GM12865 (cell line): ENCODE data around the gene BACE2.

Experiments
- DNase-seq: peaks from one replicate; pipeline ENCODE4 v3.0.0; 2010; ENCODE audit warnings: low read depth
- H3K4me3 ChIP-seq: 2 replicates; pipeline ENCODE4 v1.5.1; 2011; ENCODE audit warnings: mild to moderate bottlenecking, low read depth, low read length, control low read depth
- TF ChIP-seq, protein P1 (sequence below): IDR thresholded peaks from 2 replicates; pipeline ENCODE4 v1.5.1; 2011; ENCODE audit warnings: low read length, control low read depth, low read depth, inconsistent platforms; ENCODE audit not compliant: insufficient read depth; ENCODE audit errors: missing control alignments

Gene BACE2

DNA sequence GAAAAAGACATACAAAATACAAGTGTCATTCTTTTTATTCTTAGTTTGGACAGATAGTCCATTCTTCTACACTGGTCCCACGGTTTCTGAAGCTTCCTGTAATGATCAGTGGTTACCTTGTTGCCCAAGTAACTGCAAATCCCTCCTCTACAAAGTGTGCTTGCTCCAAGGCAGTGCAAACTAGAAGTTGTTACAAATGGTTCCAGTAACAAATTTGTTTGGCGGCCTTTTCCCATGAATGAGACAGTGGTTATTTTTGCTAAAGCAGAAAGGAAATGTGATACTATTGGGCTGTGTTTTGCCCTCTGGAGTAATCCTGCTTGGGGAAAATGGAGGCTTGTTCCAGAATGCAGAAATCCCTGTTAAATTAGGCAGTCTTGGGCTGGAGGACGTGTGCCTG lies 8.9 kb downstream of the BACE2 start:
- H3K4me3 ChIP-seq: no peak overlapping the region
- no peak for DNase-seq
- TF ChIP-seq, protein P1, sequence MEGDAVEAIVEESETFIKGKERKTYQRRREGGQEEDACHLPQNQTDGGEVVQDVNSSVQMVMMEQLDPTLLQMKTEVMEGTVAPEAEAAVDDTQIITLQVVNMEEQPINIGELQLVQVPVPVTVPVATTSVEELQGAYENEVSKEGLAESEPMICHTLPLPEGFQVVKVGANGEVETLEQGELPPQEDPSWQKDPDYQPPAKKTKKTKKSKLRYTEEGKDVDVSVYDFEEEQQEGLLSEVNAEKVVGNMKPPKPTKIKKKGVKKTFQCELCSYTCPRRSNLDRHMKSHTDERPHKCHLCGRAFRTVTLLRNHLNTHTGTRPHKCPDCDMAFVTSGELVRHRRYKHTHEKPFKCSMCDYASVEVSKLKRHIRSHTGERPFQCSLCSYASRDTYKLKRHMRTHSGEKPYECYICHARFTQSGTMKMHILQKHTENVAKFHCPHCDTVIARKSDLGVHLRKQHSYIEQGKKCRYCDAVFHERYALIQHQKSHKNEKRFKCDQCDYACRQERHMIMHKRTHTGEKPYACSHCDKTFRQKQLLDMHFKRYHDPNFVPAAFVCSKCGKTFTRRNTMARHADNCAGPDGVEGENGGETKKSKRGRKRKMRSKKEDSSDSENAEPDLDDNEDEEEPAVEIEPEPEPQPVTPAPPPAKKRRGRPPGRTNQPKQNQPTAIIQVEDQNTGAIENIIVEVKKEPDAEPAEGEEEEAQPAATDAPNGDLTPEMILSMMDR: no peak

DNA sequence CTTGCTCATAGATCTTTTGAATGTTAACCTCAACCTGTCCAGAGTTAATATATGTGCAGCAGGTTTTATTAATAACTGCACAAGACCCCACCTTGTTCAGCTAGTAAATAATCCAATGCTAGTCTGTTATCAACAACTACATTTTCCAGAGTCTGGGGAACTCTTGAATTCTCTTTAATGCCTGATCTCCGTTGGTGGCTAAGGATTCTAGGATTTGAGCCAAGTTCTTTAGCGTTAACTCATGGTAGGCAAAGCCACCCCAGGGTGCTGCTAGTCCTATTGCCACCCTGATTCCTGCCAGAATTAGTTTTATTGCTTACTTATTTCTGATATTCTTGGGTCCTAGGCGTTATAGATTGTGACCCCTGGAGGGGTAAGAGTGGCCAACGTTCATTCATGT lies 12.8 kb downstream of the BACE2 start:
- H3K4me3 ChIP-seq: no peak overlapping the region
- TF ChIP-seq, protein P1: no peak
- no peak for DNase-seq

DNA sequence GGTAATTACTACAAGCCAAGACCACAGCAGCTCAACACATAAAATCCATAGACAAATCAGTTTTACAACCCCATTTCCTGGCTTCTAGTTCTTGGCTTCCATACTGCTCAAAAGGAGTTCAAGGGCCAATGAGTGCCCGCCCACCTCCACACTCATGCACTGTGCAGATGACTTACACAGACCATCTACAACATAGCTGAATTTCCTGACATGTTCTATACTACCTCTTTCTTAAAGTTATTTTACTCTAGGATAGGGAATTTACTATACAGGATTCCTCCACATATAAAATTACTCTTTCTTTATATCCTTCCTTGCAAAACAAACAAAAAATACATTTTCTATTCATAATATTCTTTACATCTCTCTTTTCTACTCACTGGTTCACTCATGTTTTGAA lies 14.6 kb downstream of the BACE2 start:
- TF ChIP-seq, protein P1: no peak
- H3K4me3 ChIP-seq: no peak overlapping the region
- DNase-seq: no peak

DNA sequence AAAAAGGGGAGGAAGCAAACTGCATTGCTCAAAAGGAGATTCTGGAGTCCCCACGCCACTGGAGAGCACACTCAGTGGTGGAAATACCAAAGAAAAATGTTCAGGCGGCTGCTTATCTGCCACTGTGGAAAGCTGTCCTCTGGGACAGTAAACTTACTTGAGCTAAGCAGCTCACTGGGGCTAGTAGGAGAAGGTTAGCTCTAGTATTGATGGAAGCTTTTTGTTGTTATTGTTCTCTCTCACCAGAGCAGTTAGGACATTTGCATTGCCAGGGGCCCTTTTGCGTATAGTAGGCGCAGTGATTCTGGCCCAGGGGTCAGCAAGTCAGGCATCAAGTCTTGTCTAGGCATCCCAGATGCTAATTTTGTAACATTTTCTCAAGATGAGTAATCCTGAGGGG lies 15.6 kb downstream of the BACE2 start:
- TF ChIP-seq, protein P1: no peak
- no peak overlapping the region for H3K4me3 ChIP-seq
- DNase-seq: no peak

DNA sequence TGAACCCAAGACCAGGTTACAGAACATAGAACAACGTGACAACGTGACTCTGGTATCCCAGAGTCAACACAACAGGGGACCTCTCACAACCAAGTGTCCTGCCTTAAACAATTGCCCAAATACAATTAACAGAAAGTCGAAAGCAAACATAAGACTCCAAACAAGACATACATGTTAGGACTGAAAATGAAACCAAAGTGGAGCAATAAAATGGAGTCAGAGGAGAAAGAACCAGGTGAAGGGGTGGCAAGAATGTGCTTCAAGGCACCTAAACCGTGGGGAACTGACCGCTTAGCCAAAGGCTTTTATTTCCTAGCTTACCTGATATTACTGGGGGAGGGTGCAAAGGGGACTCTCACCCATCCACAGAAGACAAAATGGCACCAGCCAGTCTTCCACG lies 17.8 kb downstream of the BACE2 start:
- no peak overlapping the region for H3K4me3 ChIP-seq
- TF ChIP-seq, protein P1: no peak
- DNase-seq: no peak

DNA sequence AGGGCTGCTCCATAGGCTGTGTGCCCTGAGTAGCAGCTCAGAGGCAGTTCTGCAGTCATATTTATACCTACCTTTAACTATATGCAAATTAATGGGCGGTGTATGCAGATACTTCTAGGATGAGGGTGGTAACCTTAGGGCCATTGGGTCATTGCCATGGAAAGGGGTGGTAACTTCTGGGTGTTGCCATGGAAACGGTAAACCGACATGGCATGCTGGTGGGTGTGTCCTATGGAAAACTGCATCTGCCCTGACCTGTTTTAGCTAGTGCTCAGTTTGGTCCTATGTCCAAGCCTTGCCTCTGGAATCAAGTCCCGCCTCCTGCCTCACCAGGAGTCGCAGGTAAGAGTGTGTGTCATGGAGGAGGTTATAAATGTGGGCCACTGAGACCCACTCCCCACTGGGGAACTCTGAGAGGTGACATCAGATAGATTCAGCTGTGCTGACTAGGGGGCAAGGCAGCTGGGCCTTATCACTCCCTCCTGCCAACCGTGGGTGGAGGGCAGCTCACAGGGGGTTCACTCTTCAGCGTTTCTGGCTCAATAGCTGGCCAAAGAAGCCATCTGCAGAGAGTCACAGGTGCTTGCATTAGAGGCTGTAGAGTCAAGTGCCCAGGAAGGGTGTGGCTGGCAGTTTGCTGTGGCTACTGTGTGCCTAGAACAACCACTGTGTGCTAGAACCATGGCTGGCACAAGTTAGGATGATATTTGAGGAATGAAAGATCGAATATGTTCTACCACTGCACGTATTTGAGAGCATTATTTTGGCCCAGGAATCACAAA lies 19.0 kb downstream of the BACE2 start:
- no peak overlapping the region for H3K4me3 ChIP-seq
- TF ChIP-seq, protein P1: no peak
- no peak for DNase-seq

DNA sequence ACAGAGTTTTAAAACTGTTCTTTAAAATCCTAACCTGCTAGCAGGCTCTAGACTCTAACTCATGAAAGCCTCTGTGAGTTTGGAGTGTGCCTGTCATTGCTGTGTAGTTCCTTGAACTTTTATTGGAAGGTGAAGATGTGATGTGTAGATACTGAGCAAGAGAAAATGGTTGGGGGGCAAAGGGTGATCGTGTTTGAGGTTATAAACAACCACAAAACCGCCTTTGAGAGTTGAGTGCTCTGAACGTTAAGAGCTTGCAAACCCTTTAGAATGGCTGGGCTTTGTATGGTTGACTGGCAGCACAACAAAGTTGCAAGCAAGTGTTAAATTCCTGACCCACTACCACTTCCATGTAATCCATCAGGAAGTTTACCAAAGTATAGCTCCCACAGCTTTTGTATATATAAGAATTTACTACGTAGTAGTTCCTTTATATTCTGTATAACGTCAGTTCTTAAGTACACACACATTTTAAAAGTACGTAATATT lies 19.6 kb downstream of the BACE2 start:
- no peak overlapping the region for H3K4me3 ChIP-seq
- DNase-seq: no peak
- TF ChIP-seq, protein P1: no peak
